Lower lobe of right lung (tissue), 2 donors: ENCODE measurements around the gene AFAP1L1. TPM values are rescaled to one million over a fixed set of nuclear protein-coding genes. Genes with fewer than 3 reads are reported as not detected.
A peak's percentile ranks its signal among the peaks of the same experiment; 100 is the strongest.

ENCODE experiments used
- ATAC-seq, 2 donors: fragments of 200-7000 bp; cut with Tn5 transposase; one replicate each; pipeline ENCODE4 v1.9.1; 2020 to 2022; ENCODE audit warnings: mild to moderate bottlenecking in 2 of 2, moderate library complexity in 2 of 2
- DNase-seq: peaks from one replicate; pipeline ENCODE4 v3.0.0-alpha.2; 2020
- H3K27ac ChIP-seq: fragments of 200-600 bp; one replicate; pipeline ENCODE4 v1.8.0; 2022
- H3K27me3 ChIP-seq: fragments of 200-600 bp; one replicate; pipeline ENCODE4 v1.8.0; 2022; ENCODE audit warnings: low read depth
- H3K36me3 ChIP-seq: fragments of 200-600 bp; one replicate; pipeline ENCODE4 v1.8.0; 2022; ENCODE audit warnings: mild to moderate bottlenecking
- H3K4me1 ChIP-seq: fragments of 200-600 bp; one replicate; pipeline ENCODE4 v1.8.0; 2022
- H3K4me3 ChIP-seq: fragments of 200-600 bp; one replicate; pipeline ENCODE4 v1.8.0; 2022; ENCODE audit warnings: mild to moderate bottlenecking
- H3K9me3 ChIP-seq: fragments of 200-600 bp; one replicate; pipeline ENCODE4 v1.8.0; 2022
- intact Hi-C: fragments of 100-400 bp; cut with DNase I; formaldehyde crosslinking; loops from one replicate; pipeline ENCODE4 v1.11.0; 2022
- total RNA-seq: library from RNA; stranded (reverse); fragmentation: NEBNext Ultra II Directional; extraction: Animal tissue kit (Norgen Biotek cat#: 25700); gene quantifications from one replicate; pipeline ENCODE4 v1.2.1, GENCODE V29; 2021
- TF ChIP-seq, protein P1 (sequence below): fragments of 200-600 bp; IDR thresholded peaks from one replicate; pipeline ENCODE4 v1.8.0; 2022; ENCODE audit warnings: antibody characterized with exemption, mild to moderate bottlenecking
- donor health status: DM: no; HTN: yes; CAD: no; lungs with severe emphysema.

Gene AFAP1L1
- total RNA-seq, 1 donor from 2014 or later = 26.6 TPM

DNA sequence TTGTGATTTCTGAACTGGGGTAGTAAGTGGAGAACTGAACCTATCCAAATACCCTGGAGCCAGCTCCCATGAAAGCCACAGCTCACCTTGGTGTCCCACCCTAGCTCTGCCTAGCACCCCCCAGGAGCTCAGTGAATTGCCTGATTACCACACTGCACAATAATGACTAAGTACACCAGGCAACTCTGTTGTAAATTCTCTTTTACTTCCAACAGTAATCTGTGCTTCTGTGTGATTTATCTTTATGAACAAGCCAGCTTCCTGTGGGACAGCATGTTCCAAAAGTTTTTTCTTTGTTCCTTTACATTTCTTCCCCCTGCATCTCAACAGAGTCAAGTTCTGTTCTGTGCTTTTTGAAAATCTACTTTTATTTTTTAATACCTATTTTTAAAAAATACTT lies 51.6 kb downstream of the AFAP1L1 start:
- Histone ChIP-seq H3K4me1 (peaks cover 29% of the 10 kb centered on the region), H3K36me3 (peaks cover 9% of the 10 kb centered on the region), H3K4me3 (no peak overlapping the region), H3K27me3 (no peaks in the 10 kb centered on the region), H3K9me3 (no peaks in the 10 kb centered on the region), H3K27ac (peak overlapping the region; percentile 76)
- DNase-seq (no peak), ATAC-seq (no peak)
- intact Hi-C loops = no loop called here
- TF ChIP-seq, protein P1, sequence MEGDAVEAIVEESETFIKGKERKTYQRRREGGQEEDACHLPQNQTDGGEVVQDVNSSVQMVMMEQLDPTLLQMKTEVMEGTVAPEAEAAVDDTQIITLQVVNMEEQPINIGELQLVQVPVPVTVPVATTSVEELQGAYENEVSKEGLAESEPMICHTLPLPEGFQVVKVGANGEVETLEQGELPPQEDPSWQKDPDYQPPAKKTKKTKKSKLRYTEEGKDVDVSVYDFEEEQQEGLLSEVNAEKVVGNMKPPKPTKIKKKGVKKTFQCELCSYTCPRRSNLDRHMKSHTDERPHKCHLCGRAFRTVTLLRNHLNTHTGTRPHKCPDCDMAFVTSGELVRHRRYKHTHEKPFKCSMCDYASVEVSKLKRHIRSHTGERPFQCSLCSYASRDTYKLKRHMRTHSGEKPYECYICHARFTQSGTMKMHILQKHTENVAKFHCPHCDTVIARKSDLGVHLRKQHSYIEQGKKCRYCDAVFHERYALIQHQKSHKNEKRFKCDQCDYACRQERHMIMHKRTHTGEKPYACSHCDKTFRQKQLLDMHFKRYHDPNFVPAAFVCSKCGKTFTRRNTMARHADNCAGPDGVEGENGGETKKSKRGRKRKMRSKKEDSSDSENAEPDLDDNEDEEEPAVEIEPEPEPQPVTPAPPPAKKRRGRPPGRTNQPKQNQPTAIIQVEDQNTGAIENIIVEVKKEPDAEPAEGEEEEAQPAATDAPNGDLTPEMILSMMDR = no peak

DNA sequence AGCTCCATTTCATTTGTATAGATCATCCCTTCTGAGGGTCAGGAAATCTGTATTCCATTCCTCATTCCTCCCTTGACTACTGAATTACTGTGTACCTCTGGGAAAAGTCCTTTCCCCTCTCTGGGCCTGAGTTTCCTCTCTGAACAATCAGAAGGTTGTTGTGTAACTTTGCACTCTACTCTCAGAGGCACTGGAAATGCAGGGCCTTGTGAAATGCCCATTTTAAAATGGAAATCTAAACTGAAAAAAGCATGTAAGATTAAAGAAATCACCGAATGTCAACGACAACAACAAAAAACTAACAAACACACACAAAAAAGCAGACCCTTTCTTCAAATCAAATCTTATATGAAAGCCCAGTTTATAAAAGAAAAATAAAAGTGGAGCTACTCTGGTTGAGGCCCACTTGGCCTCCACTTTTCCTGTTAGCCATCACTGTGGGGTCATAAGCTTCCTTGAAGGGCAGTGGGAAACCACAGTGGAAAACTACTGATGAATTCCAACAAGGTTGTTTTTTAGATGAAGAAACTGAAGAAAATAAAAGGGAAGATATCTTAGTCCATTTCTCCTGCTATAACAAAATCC lies 52.1 kb downstream of the AFAP1L1 start:
- peaks cover 29% of the 10 kb centered on the region for H3K4me1 ChIP-seq
- TF ChIP-seq, protein P1 = no peak
- H3K27ac ChIP-seq = peak overlapping the region; percentile 76
- H3K4me3 ChIP-seq = no peak overlapping the region
- peaks cover 9% of the 10 kb centered on the region for H3K36me3 ChIP-seq
- ATAC-seq (no peak), DNase-seq (no peak)
- H3K27me3 ChIP-seq = no peaks in the 10 kb centered on the region
- H3K9me3 ChIP-seq = no peaks in the 10 kb centered on the region
- intact Hi-C loops = no loop called here

DNA sequence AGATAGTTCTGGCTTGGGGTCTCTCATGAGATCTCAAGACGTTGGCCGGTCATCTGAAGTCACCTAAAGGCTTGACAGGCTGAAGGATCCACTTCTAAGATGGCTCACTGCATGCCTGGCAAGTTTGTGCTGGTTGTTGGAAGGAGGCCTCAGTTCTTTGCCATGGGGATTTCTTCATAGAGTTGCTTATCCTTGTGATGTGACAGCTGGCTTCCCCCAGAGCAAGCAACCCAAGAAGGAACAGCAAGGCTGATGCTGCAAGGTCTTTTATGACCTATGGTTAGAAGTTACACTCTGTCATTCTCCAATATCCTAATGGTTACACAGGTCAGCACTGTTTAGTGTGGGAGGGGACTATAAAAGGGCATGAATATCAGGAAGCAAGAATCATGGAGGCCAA lies 53.0 kb downstream of the AFAP1L1 start:
- Histone ChIP-seq H3K36me3 (peaks cover 9% of the 10 kb centered on the region), H3K27ac (no peak overlapping the region), H3K9me3 (no peaks in the 10 kb centered on the region), H3K27me3 (no peaks in the 10 kb centered on the region), H3K4me1 (peaks cover 29% of the 10 kb centered on the region), H3K4me3 (no peak overlapping the region)
- no peak for ATAC-seq
- TF ChIP-seq, protein P1 = no peak
- intact Hi-C loops = no loop called here
- no peak for DNase-seq

DNA sequence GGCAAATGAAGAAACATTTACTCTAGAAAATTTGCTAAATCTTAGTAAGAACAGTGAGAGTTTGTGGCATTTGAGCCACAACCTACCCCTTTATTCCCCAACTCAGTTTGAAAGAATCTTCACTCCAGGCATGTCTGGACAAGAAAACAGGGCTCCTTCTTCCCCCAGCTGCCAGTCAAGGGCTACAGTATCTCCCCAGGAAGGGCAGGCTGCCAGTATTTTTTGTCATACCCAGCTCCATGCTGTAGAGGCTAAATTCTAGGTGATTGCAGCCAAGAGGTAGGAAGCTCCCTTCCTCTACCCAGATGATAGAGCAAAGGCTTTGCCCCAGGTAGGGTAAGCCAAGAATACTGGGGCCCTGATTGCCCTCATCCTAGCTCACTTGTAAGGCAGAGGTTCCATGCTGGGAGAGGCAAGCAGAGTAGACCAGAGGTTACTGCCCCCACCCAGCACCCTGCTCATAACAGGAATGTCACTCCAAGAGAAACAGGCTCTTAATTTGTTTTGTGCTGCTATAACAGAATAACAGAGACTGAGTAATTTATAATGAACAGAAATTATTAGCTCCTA lies 53.6 kb downstream of the AFAP1L1 start:
- ATAC-seq (no peak), DNase-seq (no peak)
- Histone ChIP-seq H3K27ac (no peak overlapping the region), H3K4me1 (peaks cover 26% of the 10 kb centered on the region), H3K36me3 (peaks cover 15% of the 10 kb centered on the region), H3K27me3 (no peaks in the 10 kb centered on the region), H3K4me3 (no peak overlapping the region), H3K9me3 (no peaks in the 10 kb centered on the region)
- intact Hi-C loops = no loop called here
- TF ChIP-seq, protein P1 = no peak

DNA sequence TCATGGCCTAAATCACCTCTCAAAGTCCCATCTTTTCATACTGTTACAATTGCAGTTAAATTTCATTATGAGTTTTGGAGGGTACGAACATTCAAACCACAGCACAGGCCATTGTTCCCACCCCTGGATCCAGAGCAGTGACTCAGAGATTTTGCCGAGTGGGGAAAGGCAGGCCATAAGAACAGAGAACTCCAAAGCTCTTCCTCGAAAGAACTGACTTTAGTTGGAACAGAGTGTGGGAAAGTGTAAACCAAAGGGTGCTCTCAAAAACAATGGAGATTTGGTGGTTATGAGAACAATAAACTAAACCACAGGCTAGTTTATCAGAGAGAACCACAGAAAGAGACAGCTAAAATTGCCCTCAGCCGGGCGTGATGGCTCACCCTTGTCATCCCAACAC lies 54.2 kb downstream of the AFAP1L1 start:
- TF ChIP-seq, protein P1 = no peak
- H3K4me1 ChIP-seq = peaks cover 20% of the 10 kb centered on the region
- peaks cover 17% of the 10 kb centered on the region for H3K36me3 ChIP-seq
- H3K27me3 ChIP-seq = no peaks in the 10 kb centered on the region
- H3K9me3 ChIP-seq = no peaks in the 10 kb centered on the region
- DNase-seq (no peak), ATAC-seq (no peak)
- no peak overlapping the region for H3K4me3 ChIP-seq
- no peak overlapping the region for H3K27ac ChIP-seq
- intact Hi-C loops = no loop called here
